ENCODE results near the gene NKX6-1.

- TF ChIP-seq CTCF (conservative IDR thresholded peaks at IDR 0.05; ENCODE audit: low read length) (no peak), EZH2phosphoT487 (IDR thresholded peaks at IDR 0.05; ENCODE audit: borderline replicate concordance) (no peak)
Observed at GRCh38 chr4:84483688-84484087, 15.4 kb downstream of the NKX6-1 start.

All from Loucy (cell line).